A673 (cell line): ENCODE measurements around the gene BORA. TPM values are rescaled to one million over a fixed set of nuclear protein-coding genes. Genes with fewer than 3 reads are reported as not detected.

Experiments used
- BruUV-seq: library from RNA; stranded (reverse); fragments of 400-500 nt; replicated peaks from 2 replicates; lab custom pipeline; 2021; lab: Mats Ljungman, UMichigan
- CTCF ChIA-PET: fragments of 300-600 bp; sonication (Branson Sonifier 250); formaldehyde crosslinking; loops from one replicate; lab custom pipeline; 2022; ENCODE audit warnings: antibody characterized with exemption; lab: Charles Lee
- POLR2A ChIA-PET: fragments of 300-600 bp; sonication (Branson Sonifier 250); formaldehyde crosslinking; loops from one replicate; lab custom pipeline; 2022; ENCODE audit warnings: antibody characterized with exemption; ENCODE audit not compliant: low non-redundant PET; lab: Charles Lee
- DNase-seq: peaks from one replicate; pipeline ENCODE4 v3.0.0-alpha.2; 2015; ENCODE audit warnings: low spot score
- H3K27ac ChIP-seq: fragments of 200-600 bp; sonication (generic); 2 replicates; pipeline ENCODE4 v1.5.1; 2016; ENCODE audit warnings: mixed run types, low read depth, mild to moderate bottlenecking, mixed read lengths, antibody characterized with exemption, low read length; ENCODE audit not compliant: poor library complexity, severe bottlenecking
- H3K27me3 ChIP-seq: fragments of 200-600 bp; sonication (generic); replicated peaks from 2 replicates; pipeline ENCODE4 v1.6.1; 2017; ENCODE audit warnings: mixed run types, low read depth, mild to moderate bottlenecking, mixed read lengths, antibody characterized with exemption, low read length; ENCODE audit not compliant: insufficient read depth, poor library complexity
- H3K36me3 ChIP-seq: fragments of 200-600 bp; sonication (generic); 2 replicates; pipeline ENCODE4 v1.6.1; 2016; ENCODE audit warnings: mixed run types, mild to moderate bottlenecking, mixed read lengths, antibody characterized with exemption, low read length; ENCODE audit not compliant: insufficient read depth, poor library complexity, severe bottlenecking
- H3K4me1 ChIP-seq: fragments of 200-600 bp; sonication (generic); 2 replicates; pipeline ENCODE4 v1.6.1; 2017; ENCODE audit warnings: mixed run types, mild to moderate bottlenecking, mixed read lengths, antibody characterized with exemption, low read length; ENCODE audit not compliant: insufficient read depth, poor library complexity, severe bottlenecking
- H3K4me3 ChIP-seq: fragments of 200-600 bp; sonication (generic); 2 replicates; pipeline ENCODE4 v1.5.1; 2016; ENCODE audit warnings: low read depth, mixed run types, mild to moderate bottlenecking, mixed read lengths, low read length; ENCODE audit not compliant: poor library complexity, severe bottlenecking
- H3K9me3 ChIP-seq: fragments of 200-600 bp; sonication (generic); 2 replicates; pipeline ENCODE4 v1.6.1; 2016; ENCODE audit warnings: mixed run types, low read depth, mild to moderate bottlenecking, mixed read lengths, antibody characterized with exemption, low read length; ENCODE audit not compliant: poor library complexity, severe bottlenecking
- CTCF ChIP-seq: fragments of 300-800, 200-600 bp; sonication (generic); conservative IDR thresholded peaks from 2 replicates; pipeline ENCODE4 v1.5.1; 2017; ENCODE audit warnings: low read depth, mild to moderate bottlenecking, antibody characterized with exemption, low read length, moderate library complexity, mixed read lengths
- EZH2 ChIP-seq: fragments of 200-600 bp; sonication (generic); IDR thresholded peaks from 2 replicates; pipeline ENCODE4 v1.6.1; 2017; ENCODE audit warnings: borderline replicate concordance, low read depth, mild to moderate bottlenecking, mixed read lengths, antibody characterized with exemption, low read length; ENCODE audit not compliant: poor library complexity, severe bottlenecking
- intact Hi-C: fragments of 100-400 bp; cut with micrococcal nuclease; formaldehyde crosslinking; loops from one replicate; pipeline ENCODE4 v1.10.0; 2022; ENCODE audit not compliant: unreplicated experiment
- total RNA-seq: library from RNA; stranded (reverse); gene quantifications from 2 replicates; pipeline ENCODE4 v1.2.3, GENCODE V29; 2021

Gene BORA
- total RNA-seq, 1 experiment from 2014 or later = 17.1 TPM

- BruUV-seq = no TSS peak
- POLR2A ChIA-PET = no interaction called here
- TF ChIP-seq CTCF (no peak), EZH2 (no peak)
- H3K36me3 ChIP-seq = peaks cover 82% of the 10 kb centered on the region
- DNase-seq = no peak
- H3K27ac ChIP-seq = no peak overlapping the region
- no peaks in the 10 kb centered on the region for H3K4me1 ChIP-seq
- H3K27me3 ChIP-seq = no peaks in the 10 kb centered on the region
- H3K9me3 ChIP-seq = no peaks in the 10 kb centered on the region
- no peak overlapping the region for H3K4me3 ChIP-seq
- CTCF ChIA-PET = no interaction called here
- intact Hi-C loops = no loop called here
Measured at GRCh38 chr13:72754111-72754510, 26.4 kb downstream of the BORA start.

- Histone ChIP-seq H3K4me1 (no peaks in the 10 kb centered on the region), H3K9me3 (no peaks in the 10 kb centered on the region), H3K4me3 (no peak overlapping the region), H3K27me3 (no peaks in the 10 kb centered on the region), H3K27ac (no peak overlapping the region), H3K36me3 (peaks cover 91% of the 10 kb centered on the region)
- ChIA-PET POLR2A (interaction anchor here (0.6 kb wide), 1 partner anchor 1184 kb away, joined by 3 read pairs; no protein-coding TSS in a partner anchor), CTCF (no interaction called here)
- no TSS peak for BruUV-seq
- no peak for TF ChIP-seq CTCF
- no peak for TF ChIP-seq EZH2
- intact Hi-C loops = no loop called here
- no peak for DNase-seq
Measured at GRCh38 chr13:72757792-72758535, 30.2 kb downstream of the BORA start.

GRCh38 chr13:72760189-72760588 is 32.5 kb downstream of the BORA start:
- DNase-seq = no peak
- Histone ChIP-seq H3K27ac (no peak overlapping the region), H3K27me3 (no peaks in the 10 kb centered on the region), H3K36me3 (peaks cover 94% of the 10 kb centered on the region), H3K4me1 (no peaks in the 10 kb centered on the region), H3K4me3 (no peak overlapping the region), H3K9me3 (no peaks in the 10 kb centered on the region)
- intact Hi-C loops = no loop called here
- POLR2A ChIA-PET = no interaction called here
- BruUV-seq = no TSS peak
- CTCF ChIA-PET = no interaction called here
- TF ChIP-seq CTCF = no peak
- no peak for TF ChIP-seq EZH2
